VCaP (cell line): ENCODE results near the gene PTPRE.
A peak's percentile ranks its signal among the peaks of the same experiment; 100 is the strongest.

Experiments used
- H3K27ac ChIP-seq: fragments of 450-650 bp; 2 replicates; pipeline ENCODE4 v1.5.1; 2017
- CTCF ChIP-seq: fragments of 450-650 bp; conservative IDR thresholded peaks from 2 replicates; pipeline ENCODE4 v1.5.1; 2017; ENCODE audit warnings: mild to moderate bottlenecking, moderate library complexity

Gene PTPRE

GRCh38 chr10:128029731-128030369 is 122.9 kb downstream of the PTPRE start:
- no peak for TF ChIP-seq CTCF

GRCh38 chr10:128030498-128031072 is 123.7 kb downstream of the PTPRE start:
- H3K27ac ChIP-seq, result no peak overlapping the region
- TF ChIP-seq CTCF, result no peak

More at GRCh38 chr10:128029731-128030369, 122.9 kb downstream of the PTPRE start:
- H3K27ac ChIP-seq, result no peak overlapping the region

GRCh38 chr10:128031216-128031615 is 124.3 kb downstream of the PTPRE start:
- no peak for TF ChIP-seq CTCF
- H3K27ac ChIP-seq, result no peak overlapping the region

GRCh38 chr10:128032466-128032865 is 125.6 kb downstream of the PTPRE start:
- TF ChIP-seq CTCF, result no peak

GRCh38 chr10:128035557-128035973 is 128.7 kb downstream of the PTPRE start:
- no peak overlapping the region for H3K27ac ChIP-seq
- TF ChIP-seq CTCF, result peak; percentile 30; the same call in 1 of the 2 replicates

More at GRCh38 chr10:128032466-128032865, 125.6 kb downstream of the PTPRE start:
- H3K27ac ChIP-seq, result no peak overlapping the region

GRCh38 chr10:128036011-128036615 is 129.2 kb downstream of the PTPRE start:
- no peak overlapping the region for H3K27ac ChIP-seq

More at GRCh38 chr10:128036011-128036615, 129.2 kb downstream of the PTPRE start:
- TF ChIP-seq CTCF, result no peak
